ENCODE results near the gene USP43. TPM values are rescaled to one million over a fixed set of nuclear protein-coding genes. Genes with fewer than 3 reads are reported as not detected.
"Not testable (repeated sequence)": the region's sequence is repeated elsewhere in the genome, so short reads cannot be mapped to it uniquely, and the experiment has no call there.

USP43 gene
- total RNA-seq, 4 donors from 2014 or later: 4.7 to 13.8 (median 10.1) TPM

- H3K36me3 ChIP-seq: peaks cover 0 to 15% (median 0%) of the 10 kb centered on the region in 3 donors
Observed at GRCh38 chr17:9661027-9661426, 15.7 kb downstream of the USP43 start.

GRCh38 chr17:9663511-9663910, 18.2 kb downstream of the USP43 start:
- H3K4me1 ChIP-seq; H3K9me3 ChIP-seq; DNase-seq; H3K4me3 ChIP-seq; H3K27ac ChIP-seq; intact Hi-C loops (cut with DNase I); H3K27me3 ChIP-seq: not testable (repeated sequence)
- 93% methylated on average over 11 of the region's 11 CpGs for WGBS, 2 donors
- H3K36me3 ChIP-seq: peaks cover 0 to 25% (median 0%) of the 10 kb centered on the region in 3 donors

More at GRCh38 chr17:9661027-9661426, 15.7 kb downstream of the USP43 start:
- Histone ChIP-seq H3K4me1 (no peaks in the 10 kb centered on the region), H3K27ac (no peak overlapping the region), H3K27me3 (no peaks in the 10 kb centered on the region), H3K4me3 (no peak overlapping the region), H3K9me3 (no peaks in the 10 kb centered on the region)
- intact Hi-C loops (cut with DNase I): no loop called here
- 78 to 95% methylated on average over 2 of the region's 2 CpGs for WGBS, 2 donors
- no peak for TF ChIP-seq CTCF (IDR thresholded peaks at IDR 0.05)
- TF ChIP-seq POLR2A (IDR thresholded peaks at IDR 0.05): no peak
- no peak for DNase-seq

GRCh38 chr17:9666461-9667050, 21.2 kb downstream of the USP43 start:
- H3K36me3 ChIP-seq: peaks cover 0 to 27% (median 0%) of the 10 kb centered on the region in 3 donors
- intact Hi-C loops (cut with DNase I): no loop called here
- no peak for DNase-seq
- H3K9me3 ChIP-seq: no peaks in the 10 kb centered on the region
- WGBS, 2 donors: 74 to 75% methylated on average over 3 to 5 of the region's 5 CpGs
- peaks cover 0 to 13% (median 3%) of the 10 kb centered on the region in 3 donors for H3K4me1 ChIP-seq
- no peak overlapping the region for H3K27ac ChIP-seq
- H3K4me3 ChIP-seq: no peak overlapping the region
- H3K27me3 ChIP-seq: no peaks in the 10 kb centered on the region
- TF ChIP-seq CTCF (IDR thresholded peaks at IDR 0.05) (no peak), POLR2A (IDR thresholded peaks at IDR 0.05) (no peak)

GRCh38 chr17:9668517-9668916, 23.2 kb downstream of the USP43 start:
- DNase-seq: no peak
- intact Hi-C loops (cut with DNase I): no loop called here
- Histone ChIP-seq H3K27me3 (no peaks in the 10 kb centered on the region), H3K36me3 (peaks cover 0 to 27% (median 0%) of the 10 kb centered on the region in 3 donors), H3K9me3 (no peaks in the 10 kb centered on the region), H3K27ac (no peak overlapping the region), H3K4me3 (no peak overlapping the region), H3K4me1 (peaks cover 0 to 13% (median 3%) of the 10 kb centered on the region in 3 donors)
- TF ChIP-seq CTCF (IDR thresholded peaks at IDR 0.05) (no peak), POLR2A (IDR thresholded peaks at IDR 0.05) (no peak)
- 58 to 71% methylated on average over 6 of the region's 6 CpGs for WGBS, 2 donors

- H3K4me3 ChIP-seq: no peak overlapping the region
- H3K4me1 ChIP-seq: peaks cover 0 to 13% (median 3%) of the 10 kb centered on the region in 3 donors
- 70 to 73% methylated on average over 5 to 6 of the region's 6 CpGs for WGBS, 2 donors
- no peaks in the 10 kb centered on the region for H3K27me3 ChIP-seq
- intact Hi-C loops (cut with DNase I): no loop called here
- peaks cover 0 to 22% (median 0%) of the 10 kb centered on the region in 3 donors for H3K36me3 ChIP-seq
- H3K9me3 ChIP-seq: no peaks in the 10 kb centered on the region
- TF ChIP-seq CTCF (IDR thresholded peaks at IDR 0.05): no peak
- no peak for DNase-seq
- no peak overlapping the region for H3K27ac ChIP-seq
Observed at GRCh38 chr17:9669551-9670008, 24.3 kb downstream of the USP43 start.
